Heart right ventricle (tissue), 16 donors: ENCODE results near the gene AK9. TPM values are rescaled to one million over a fixed set of nuclear protein-coding genes. Genes with fewer than 3 reads are reported as not detected.

ENCODE experiments used
- ATAC-seq, 8 donors: fragments of 200-7000 bp; cut with Tn5 transposase; one replicate each; pipeline ENCODE4 v1.9.1; 2020; ENCODE audit warnings: mild to moderate bottlenecking in 8 of 8, moderate library complexity in 8 of 8, moderate number of reproducible peaks in 1 of 8
- DNase-seq, 2 donors: peaks; one replicate each; pipeline ENCODE4 v3.0.0-alpha.2; 2020
- H3K27ac ChIP-seq, 10 donors: fragments of 200-600 bp; sonication (generic) in 2 of 10; one replicate each; pipeline versions ENCODE4 v1.5.0 to v1.8.0; 2020 to 2022; ENCODE audit warnings: mild to moderate bottlenecking in 3 of 10
- H3K27me3 ChIP-seq, 7 donors: fragments of 200-600 bp; one replicate each; pipeline ENCODE4 v1.8.0; 2021 to 2022; ENCODE audit warnings: mild to moderate bottlenecking in 2 of 7
- H3K36me3 ChIP-seq, 9 donors: fragments of 200-600 bp; sonication (generic) in 1 of 9; one replicate each; pipeline versions ENCODE4 v1.5.0 to v1.8.0; 2020 to 2022; ENCODE audit warnings: mild to moderate bottlenecking in 2 of 9
- H3K4me1 ChIP-seq, 9 donors: fragments of 200-600 bp; sonication (generic) in 1 of 9; one replicate each; pipeline versions ENCODE4 v1.5.0 to v1.8.0; 2020 to 2022; ENCODE audit warnings: mild to moderate bottlenecking in 4 of 9
- H3K4me3 ChIP-seq, 10 donors: fragments of 200-600 bp; sonication (generic) in 2 of 10; one replicate each; pipeline versions ENCODE4 v1.5.0 to v1.8.0; 2020 to 2022; ENCODE audit warnings: mild to moderate bottlenecking in 7 of 10, moderate library complexity in 2 of 10
- H3K9me3 ChIP-seq, 11 donors: fragments of 200-600 bp in 10 of 11; sonication (generic) in 2 of 11; one replicate each; pipeline versions ENCODE4 v1.5.0 to v1.8.0; 2013 to 2022; ENCODE audit warnings: mild to moderate bottlenecking in 2 of 11, control low read depth in 1 of 11, moderate library complexity in 1 of 11
- CTCF ChIP-seq, 9 donors: fragments of 200-600 bp; sonication (generic) in 2 of 9; IDR thresholded peaks; one replicate each; pipeline versions ENCODE4 v1.5.0 to v1.8.0; 2021 to 2022; ENCODE audit warnings: antibody characterized with exemption in 9 of 9, mild to moderate bottlenecking in 5 of 9, moderate library complexity in 1 of 9
- WGBS, 2 donors: extraction: QIAGEN DNeasy Blood & Tissue Kit; methylation state at CpG; one replicate each; pipeline ENCODE4 v1.1.7; 2013; ENCODE audit warnings: inconsistent platforms in 1 of 2; 5-methylcytosine and 5-hydroxymethylcytosine counted together
- intact Hi-C, 10 donors: fragments of 100-400 bp; cut with DNase I; formaldehyde crosslinking; loops; one replicate each; pipeline versions ENCODE4 v1.11.1 to v1.14.2; 2022
- polyA plus RNA-seq, 2 donors: library from polyadenylated mRNA; stranded (reverse); fragments of 200-250 nt; gene quantifications; one replicate each; pipeline ENCODE4 v1.2.3, GENCODE V29; 2013
- total RNA-seq, 10 donors: library from RNA; stranded (reverse); fragmentation: NEBNext Ultra II Directional in 3 of 10; extraction: Animal tissue kit (Norgen Biotek cat#: 25700) in 3 of 10; gene quantifications; one replicate each; pipeline versions ENCODE4 v1.2.1 to v1.2.4, GENCODE V29; 2021 to 2023
- donor health status: Arrhythmogenic right ventricular cardiomyopathy.
- donor health status: ischemic (EF 13 %, LVEDD 7.1; RV severe dilation, severe dysfunction).
- donor health status: healthy with polysubstance abuse.
- donor health status: DM: no; HTN: yes; CAD: no.
- donor health status: DM: no; HTN: no; CAD: no.
- donor health status: ischemic (EF 25% LVEDD 6.9; RV normal size, moderate dysfunction).
- donor health status: ischemic (EF 25% LVEDD 5.7; RV mildly dilated, moderate dysfunction).
- donor health status: healthy.
- donor health status: DM: yes; HTN: yes; CAD: no.
- donor health status: Ischemic cardiomyopathy.
- donor health status: ischemic (EF 35%, LVEDD 5.7; RV mildly dilated, moderate dysfunction).
- donor health status: nonischemic (EF 11% LVEDD 7.7; RV severe dilation, severe dysfunction).
- donor health status: DM: yes; HTN: yes; CAD: no.
- donor health status: PGD.
- donor health status: ischemic (EF 29% LVEDD 5.4; RV normal size, mild dysfunction).
- donor health status: nonischemic (EF 23%, LVEDD 6.1; RV moderate dilation, normal function).

AK9 gene
- total and polyA plus RNA-seq, 12 donors: 4.6 to 17.0 (median 10.9) TPM

GRCh38 chr6:109508166-109508860 lies 182.7 kb downstream of the AK9 start:
- Histone ChIP-seq H3K27me3 (no peaks in the 10 kb centered on the region), H3K9me3 (no peaks in the 10 kb centered on the region), H3K4me1 (peaks cover 0 to 16% (median under 1%) of the 10 kb centered on the region in 9 donors), H3K4me3 (no peak overlapping the region), H3K27ac (no peak overlapping the region), H3K36me3 (no peaks in the 10 kb centered on the region)
- ATAC-seq (no peak), DNase-seq (no peak)
- TF ChIP-seq CTCF (IDR thresholded peaks at IDR 0.05): no peak
- 72 to 84% methylated on average over 4 of the region's 4 CpGs for WGBS, 2 donors
- intact Hi-C loops: no loop called here

GRCh38 chr6:109507490-109508072 lies 183.4 kb downstream of the AK9 start:
- no peak overlapping the region for H3K4me3 ChIP-seq
- peaks cover 0 to 10% (median 0%) of the 10 kb centered on the region in 9 donors for H3K4me1 ChIP-seq
- ATAC-seq: no peak
- H3K9me3 ChIP-seq: no peaks in the 10 kb centered on the region
- no peaks in the 10 kb centered on the region for H3K36me3 ChIP-seq
- H3K27me3 ChIP-seq: no peaks in the 10 kb centered on the region
- 77 to 82% methylated on average over 4 of the region's 4 CpGs for WGBS, 2 donors
- no peak for DNase-seq
- no peak overlapping the region for H3K27ac ChIP-seq
- intact Hi-C loops: no loop called here
- no peak for TF ChIP-seq CTCF (IDR thresholded peaks at IDR 0.05)

- no peak for DNase-seq
- H3K27me3 ChIP-seq: no peaks in the 10 kb centered on the region
- H3K9me3 ChIP-seq: no peaks in the 10 kb centered on the region
- TF ChIP-seq CTCF (IDR thresholded peaks at IDR 0.05): no peak
- H3K27ac ChIP-seq: no peak overlapping the region
- H3K4me1 ChIP-seq: peaks cover 0 to 6% (median 0%) of the 10 kb centered on the region in 9 donors
- no peak overlapping the region for H3K4me3 ChIP-seq
- H3K36me3 ChIP-seq: no peaks in the 10 kb centered on the region
- intact Hi-C loops: no loop called here
- no peak for ATAC-seq
- WGBS, 2 donors: 91% methylated on average over 2 of the region's 2 CpGs
Observed at GRCh38 chr6:109506841-109507240, 184.2 kb downstream of the AK9 start.

- Histone ChIP-seq H3K27ac (no peak overlapping the region), H3K4me3 (no peak overlapping the region), H3K27me3 (no peaks in the 10 kb centered on the region), H3K4me1 (peaks cover 0 to under 1% (median 0%) of the 10 kb centered on the region in 9 donors), H3K36me3 (no peaks in the 10 kb centered on the region), H3K9me3 (no peaks in the 10 kb centered on the region)
- intact Hi-C loops: no loop called here
- no peak for DNase-seq
- no peak for TF ChIP-seq CTCF (IDR thresholded peaks at IDR 0.05)
- WGBS, 2 donors: 90 to 93% methylated on average over 2 of the region's 2 CpGs
- ATAC-seq: no peak
Observed at GRCh38 chr6:109506314-109506713, 184.7 kb downstream of the AK9 start.
